Inflammatory macrophage (primary cell): ENCODE measurements around the gene ZNF45.
"Not testable (repeated sequence)": the region's sequence is repeated elsewhere in the genome, so short reads cannot be mapped to it uniquely, and the experiment has no call there.

ENCODE experiments used
- DNase-seq, 2 donors: peaks; one replicate each; pipeline ENCODE4 v3.0.0-alpha.2; 2020 to 2022
- total RNA-seq, 18 experiments: gene quantifications; one replicate each; lab custom pipeline; 2026; ENCODE audit warnings: mixed read lengths in 6 of 18, inconsistent platforms in 2 of 18; lab: John Stamatoyannopoulos, UW

Gene ZNF45
- total RNA-seq = 7.6 to 30.1 (median 20.9) reads per million in 18 experiments

- DNase-seq = peak; percentile 89 to 93
Observed at GRCh38 chr19:43934985-43935708, at the start of gene ZNF45. Gene ZNF45 (minus strand): TSS chr19:43935282. CDS start chr19:43922185, 13,097 bp downstream.

DNA sequence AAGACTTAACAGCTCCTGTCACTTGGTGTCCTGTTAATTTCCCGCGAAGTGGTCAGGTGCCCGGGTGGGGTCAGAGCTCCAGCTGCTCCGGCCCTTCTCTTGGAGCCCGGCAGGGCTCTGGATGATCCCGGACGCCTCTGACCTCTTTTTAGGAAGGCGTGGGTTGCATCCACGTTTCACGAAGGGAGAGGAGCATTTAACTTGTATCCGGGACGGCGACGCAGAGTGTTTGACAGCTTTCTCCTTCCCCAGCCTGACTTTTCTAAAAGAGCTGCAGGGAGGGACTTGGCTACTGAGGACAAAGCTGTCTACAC is 49.6 kb upstream of the ZNF45 start:
- peak in 1 of 2 donors; percentile 33 for DNase-seq

- peak; percentile 93 to 94 for DNase-seq
Observed at GRCh38 chr19:43983912-43984686, 49.0 kb upstream of the ZNF45 start, which contains the start of gene ZNF155. Gene ZNF155 (plus strand): TSS chr19:43984188. CDS start chr19:43988544, 4,356 bp downstream.

GRCh38 chr19:43983544-43983911 is 48.4 kb upstream of the ZNF45 start:
- DNase-seq = no peak

DNA sequence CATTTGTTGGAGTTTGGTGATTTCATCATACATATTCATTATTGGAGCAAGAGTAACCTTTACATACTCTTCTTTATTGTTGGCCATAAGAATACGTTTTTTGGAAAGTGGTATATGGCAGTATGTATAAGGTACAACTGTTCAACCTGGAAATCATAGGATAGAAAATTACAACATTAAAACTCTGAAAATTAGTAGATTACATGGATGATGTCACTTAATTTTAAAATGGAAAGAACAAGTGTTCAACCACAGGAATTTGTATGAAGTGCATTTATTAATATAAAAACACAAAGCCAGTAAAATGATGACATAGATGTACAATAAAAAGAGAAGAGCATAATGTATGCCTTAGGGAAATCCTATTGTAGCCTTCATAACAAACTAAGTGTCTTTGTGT is 41.6 kb upstream of the ZNF45 start:
- no peak for DNase-seq

DNA sequence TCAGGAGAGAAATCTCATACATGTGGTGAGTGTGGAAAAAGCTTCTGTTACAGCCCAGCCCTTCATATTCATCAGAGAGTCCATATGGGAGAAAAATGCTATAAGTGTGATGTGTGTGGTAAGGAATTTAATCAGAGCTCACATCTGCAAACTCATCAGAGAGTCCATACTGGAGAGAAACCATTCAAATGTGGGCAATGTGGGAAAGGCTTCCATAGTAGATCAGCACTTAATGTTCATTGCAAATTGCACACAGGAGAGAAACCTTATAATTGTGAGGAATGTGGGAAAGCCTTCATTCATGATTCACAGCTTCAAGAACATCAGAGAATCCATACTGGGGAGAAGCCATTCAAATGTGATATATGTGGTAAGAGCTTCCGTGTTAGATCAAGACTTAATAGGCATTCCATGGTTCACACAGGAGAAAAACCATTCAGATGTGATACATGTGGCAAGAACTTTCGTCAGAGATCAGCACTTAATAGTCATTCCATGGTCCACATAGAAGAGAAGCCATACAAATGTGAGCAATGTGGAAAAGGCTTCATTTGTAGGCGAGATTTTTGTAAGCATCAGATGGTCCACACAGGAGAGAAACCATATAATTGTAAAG is 31.1 kb upstream of the ZNF45 start:
- DNase-seq = no peak

- DNase-seq = no peak
Observed at GRCh38 chr19:43960411-43960810, 25.3 kb upstream of the ZNF45 start.

DNA sequence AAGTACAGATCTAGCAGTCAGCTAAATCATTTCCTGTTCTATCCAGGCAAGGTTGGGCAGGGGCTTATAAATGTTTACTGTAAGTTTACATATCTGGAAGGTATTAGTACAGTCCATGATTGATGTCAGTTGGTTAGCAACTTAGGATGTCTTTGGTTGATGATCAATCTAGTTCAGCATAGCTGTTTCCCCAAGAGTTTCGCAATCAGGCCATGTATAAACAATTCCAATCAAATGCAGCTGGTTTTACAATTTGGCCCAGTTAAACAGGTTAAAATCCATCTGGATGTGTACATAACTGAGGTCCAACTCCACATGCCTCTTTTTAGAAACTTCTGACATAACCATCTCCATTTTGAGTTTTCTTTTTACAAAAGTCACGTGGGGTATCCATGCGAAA is 22.8 kb upstream of the ZNF45 start:
- no peak for DNase-seq

DNA sequence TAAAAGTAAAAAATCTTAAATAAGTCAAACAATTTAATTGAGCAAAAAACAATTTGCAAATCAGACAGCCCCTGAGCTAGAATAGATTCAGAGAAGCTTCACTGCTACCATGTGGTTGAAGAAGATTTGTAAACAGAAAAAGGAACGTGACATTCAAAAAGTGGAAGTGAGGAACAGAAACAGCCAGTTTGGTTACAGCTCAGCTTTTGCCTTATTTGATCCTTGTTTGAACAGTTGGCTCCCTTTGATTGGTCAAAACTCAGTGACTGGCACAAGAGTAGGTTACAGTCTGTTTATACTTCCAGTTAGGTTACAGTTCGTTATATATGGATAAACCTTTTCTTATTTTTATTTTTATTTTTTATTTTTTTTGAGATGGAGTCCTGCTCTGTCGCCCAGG is 21.7 kb upstream of the ZNF45 start:
- DNase-seq = peak; percentile 18 to 24

DNA sequence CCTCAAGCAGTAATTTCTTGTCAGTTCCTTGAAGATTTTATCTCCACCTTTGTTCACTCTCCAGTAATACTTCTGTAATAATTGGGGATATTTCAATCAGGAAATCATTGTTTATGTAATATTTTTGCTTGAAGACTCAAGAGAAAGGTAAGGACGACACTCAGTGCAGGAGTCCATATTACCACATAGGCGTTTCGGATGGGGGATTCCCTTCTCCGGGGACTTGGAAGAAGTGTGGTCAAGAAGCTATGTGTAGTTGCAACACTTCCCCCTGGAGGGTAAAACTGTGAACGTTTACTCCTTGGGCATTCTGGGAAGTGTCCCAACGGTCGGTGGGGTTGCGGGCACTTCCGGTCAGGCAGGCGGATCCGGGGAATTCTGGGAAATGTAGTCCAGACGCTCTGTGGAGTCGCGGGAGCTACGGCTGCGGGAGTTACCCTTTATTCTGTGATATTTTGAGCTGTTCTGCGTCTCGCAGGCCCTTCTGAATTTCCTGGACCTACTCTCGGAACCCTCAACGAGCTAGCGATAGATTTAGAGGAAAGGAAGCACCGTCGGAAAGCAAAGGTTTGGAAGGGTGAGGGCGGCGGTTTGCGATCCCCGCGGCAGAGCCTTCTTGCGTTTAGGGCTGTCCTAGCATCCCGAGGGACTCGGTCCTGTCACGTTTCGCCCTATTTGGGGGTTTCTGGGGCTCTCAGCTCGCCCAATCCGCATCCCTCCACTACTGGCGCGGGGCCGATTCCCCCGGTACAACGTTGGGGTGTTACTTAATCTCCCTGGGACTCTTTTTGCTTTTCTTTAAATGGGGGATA is 16.0 kb upstream of the ZNF45 start, which contains the start of gene ZNF221:
TSS of gene ZNF221 (plus strand) at position 395 of the 812 bp plus-strand sequence. CDS start 11,499 bp downstream, outside the sequence.
- DNase-seq = peak; percentile 97 to 98

DNA sequence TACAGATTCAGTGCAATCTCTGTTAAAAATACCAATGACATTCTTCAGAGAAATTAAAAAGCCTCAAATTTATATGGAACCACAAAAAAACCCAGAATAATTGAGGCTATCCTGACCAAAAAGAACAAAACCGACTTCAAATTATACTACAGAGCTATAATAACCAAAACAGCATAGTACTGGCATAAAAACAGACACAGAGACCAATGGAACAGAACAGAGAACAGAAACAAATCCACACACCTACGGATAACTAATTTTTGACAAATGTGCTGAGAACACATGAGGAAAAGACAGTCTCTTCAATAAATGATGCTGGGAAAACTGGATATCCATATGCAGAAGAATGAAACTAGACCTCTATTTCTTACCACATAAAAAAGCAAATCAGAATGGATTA is 14.7 kb upstream of the ZNF45 start:
- not testable (repeated sequence) for DNase-seq

DNA sequence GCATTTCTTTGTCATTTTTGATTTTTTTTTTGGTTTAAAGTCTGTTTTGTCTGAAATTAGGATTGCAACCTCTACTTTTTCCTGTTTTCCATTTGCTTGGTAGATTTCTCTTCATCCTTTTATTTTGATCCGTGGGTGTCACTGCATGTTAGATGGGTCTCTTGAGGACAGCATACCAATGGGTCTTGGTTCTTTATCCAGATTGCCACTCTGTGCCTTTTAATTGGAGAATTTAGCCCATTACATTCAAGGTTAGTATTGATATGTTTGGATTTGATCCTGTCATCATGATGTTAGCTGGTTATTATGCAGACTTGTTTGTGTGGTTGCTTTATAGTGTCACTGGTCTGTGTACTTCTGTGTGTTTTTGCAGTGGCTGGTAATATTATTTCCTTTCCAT is 12.3 kb upstream of the ZNF45 start:
- DNase-seq = not testable (repeated sequence)

GRCh38 chr19:43941209-43941608 is 6.1 kb upstream of the ZNF45 start:
- DNase-seq = no peak

DNA sequence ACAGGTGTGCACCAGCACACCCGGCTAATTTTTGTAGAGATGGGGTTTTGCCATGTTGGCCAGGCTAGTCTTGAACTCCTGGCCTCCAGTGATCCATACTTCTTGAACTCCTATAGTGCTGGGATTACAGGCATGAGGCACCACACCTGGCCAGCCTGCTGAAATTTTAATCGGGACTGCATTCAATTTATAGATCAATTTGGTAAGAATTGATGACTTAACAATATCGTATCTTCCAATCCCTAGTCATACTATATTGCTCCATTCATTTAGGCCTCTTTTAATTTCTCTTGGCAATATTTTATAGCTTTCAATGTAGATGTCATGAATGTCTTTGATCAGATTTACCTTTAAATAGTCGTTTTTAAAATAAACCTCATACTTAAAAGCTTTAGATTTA is 5.6 kb upstream of the ZNF45 start:
- DNase-seq = no peak

- no peak for DNase-seq
Observed at GRCh38 chr19:43939557-43940260, 4.6 kb upstream of the ZNF45 start.

GRCh38 chr19:43936188-43936587 is 1.1 kb upstream of the ZNF45 start:
- no peak for DNase-seq

DNA sequence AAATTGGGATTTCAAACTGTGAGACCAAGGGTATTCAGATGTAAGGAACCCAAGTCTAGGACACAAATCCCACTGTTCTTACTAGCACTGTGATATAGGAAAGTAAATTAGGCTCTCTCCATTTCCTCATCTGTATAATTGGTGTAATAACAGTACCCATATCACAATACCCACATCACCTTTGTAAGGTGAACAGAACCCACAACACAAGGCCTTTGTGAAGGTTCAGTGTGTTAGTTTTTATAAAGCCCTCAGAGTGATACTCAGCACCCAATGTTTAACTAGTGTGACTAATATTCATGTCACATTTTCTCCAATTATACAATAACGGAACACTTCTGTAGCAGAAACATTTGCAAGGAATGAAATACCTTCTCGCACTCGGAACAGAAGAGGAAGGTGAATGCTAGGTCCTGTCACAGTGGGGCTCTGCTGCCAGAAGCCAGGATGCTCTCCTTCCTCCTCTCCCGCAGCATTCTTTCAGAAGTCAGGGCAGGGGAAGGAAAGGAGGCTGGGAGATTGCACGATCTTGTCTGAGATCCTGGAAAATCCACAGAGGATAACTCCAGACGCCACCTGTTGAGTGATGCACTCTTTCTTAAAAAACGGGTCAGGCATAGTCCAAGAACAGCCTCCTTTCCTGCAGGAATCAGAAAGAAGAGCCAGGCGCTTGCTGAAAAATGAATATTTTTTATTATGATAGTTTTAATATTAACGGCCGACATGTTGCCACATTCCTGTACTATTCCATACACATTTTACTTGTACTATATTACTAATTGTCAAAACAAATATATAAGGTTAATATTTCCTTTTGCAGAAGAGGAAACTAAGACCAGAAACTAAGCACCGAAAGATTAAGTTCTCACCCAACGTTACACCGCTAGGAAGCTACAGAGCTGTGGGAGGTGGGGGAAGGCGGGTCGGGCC is 762 bp downstream of the ZNF45 start:
- no peak for DNase-seq

DNA sequence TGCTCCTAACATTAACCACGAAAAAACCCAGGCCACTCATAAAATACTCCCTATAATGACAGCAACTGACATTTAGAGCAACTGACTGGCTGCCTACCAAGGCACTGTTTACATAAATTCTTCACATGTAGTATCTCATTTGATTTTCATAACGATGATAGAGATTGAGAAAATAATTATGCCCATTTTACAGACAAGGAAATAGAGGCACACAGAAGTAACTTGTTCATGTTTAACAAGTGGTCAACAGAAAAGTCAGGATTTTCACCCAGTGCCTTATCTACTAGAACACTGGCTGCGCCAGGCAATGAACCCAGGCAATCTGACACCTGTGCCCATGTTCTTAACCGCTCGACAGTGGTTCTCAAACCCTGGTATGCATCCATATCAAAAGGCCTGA is 6.3 kb downstream of the ZNF45 start:
- DNase-seq = no peak

GRCh38 chr19:43923875-43924274 is 11.2 kb downstream of the ZNF45 start:
- no peak for DNase-seq

DNA sequence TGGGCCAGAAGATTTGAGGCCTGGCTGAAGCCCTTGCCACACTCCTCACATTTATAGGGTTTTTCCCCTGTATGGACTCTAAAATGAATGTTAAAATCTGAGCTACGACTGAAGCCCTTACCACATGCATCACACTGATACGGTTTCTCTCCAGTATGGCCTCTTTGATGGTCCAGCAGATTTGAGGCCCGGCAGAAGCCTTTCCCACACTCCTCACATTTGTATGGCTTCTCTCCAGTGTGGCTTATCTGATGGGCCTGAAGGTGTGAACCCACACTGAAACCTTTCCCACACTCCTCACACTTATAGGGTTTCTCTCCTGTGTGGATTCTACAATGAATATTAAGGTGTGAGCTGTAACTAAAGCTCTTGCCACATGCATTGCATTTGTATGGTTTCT is 21.0 kb downstream of the ZNF45 start:
- DNase-seq = no peak

DNA sequence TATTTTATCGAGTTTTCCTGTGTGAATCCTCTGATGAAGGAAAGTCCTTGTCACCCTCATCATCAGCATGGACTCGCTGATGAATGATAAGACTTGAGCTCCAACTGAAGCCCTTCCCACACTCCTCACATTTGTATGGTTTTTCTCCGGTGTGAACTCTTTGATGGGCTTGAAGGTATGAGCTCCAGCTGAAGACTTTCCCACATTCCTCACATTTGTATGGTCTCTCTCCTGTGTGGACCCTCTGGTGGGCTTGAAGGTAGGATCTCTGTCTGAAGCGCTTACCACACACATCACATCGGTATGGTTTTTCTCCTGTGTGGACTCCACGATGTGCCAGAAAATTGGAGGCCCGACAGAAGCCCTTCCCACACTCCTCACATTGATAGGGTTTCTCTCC is 21.7 kb downstream of the ZNF45 start:
- DNase-seq = no peak
